Measurements from ENCODE around the gene ASAP3. TPM values are rescaled to one million over a fixed set of nuclear protein-coding genes. Genes with fewer than 3 reads are reported as not detected.

The ASAP3 gene
- total RNA-seq, 1 donor from 2014 or later = 35.9 TPM

DNA sequence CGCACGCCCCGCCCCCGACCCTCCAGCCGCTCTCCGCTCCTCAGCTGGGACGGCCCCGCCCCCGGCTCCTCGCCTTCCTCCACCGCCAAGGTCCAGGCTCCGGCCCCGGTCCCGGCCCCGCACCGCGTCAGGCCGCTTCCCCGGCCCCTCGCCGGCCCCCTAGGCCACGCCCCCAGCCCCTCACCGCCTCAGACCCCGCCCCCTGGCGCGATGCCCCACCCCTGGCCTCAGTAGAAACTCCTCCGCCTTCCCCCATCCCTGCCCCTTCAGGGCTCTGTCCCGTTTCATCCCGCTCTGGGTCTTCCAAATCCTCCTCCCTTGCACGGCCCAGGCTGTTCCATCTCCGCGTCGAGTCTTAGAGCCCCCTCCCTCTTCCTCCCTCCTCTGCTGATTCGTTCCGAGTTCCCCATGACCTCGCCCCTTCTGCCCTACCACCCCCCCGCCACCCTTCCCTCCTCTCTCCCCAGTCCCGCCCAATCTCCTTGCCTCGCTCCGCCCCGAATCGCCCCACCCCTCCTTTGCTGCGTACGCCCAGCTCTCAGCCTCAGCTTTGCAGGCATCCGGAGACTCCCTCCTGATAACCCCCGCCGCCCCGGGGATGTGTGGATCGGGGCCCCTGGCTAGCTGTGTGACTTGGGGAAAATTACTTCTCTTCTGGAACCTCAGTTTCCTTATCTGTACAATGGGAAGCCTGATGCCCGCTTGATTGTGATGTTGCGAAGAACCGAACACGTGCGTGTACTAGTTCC lies 448 bp upstream of the ASAP3 start:
- DNase-seq (peak; percentile 96), ATAC-seq (peak; percentile 94)
- no peaks in the 10 kb centered on the region for H3K9me3 ChIP-seq
- TF ChIP-seq CTCF (IDR thresholded peaks at IDR 0.05) = no peak
- peak overlapping the region; percentile 77 for H3K27ac ChIP-seq
- H3K4me1 ChIP-seq = peaks cover 12% of the 10 kb centered on the region
- H3K36me3 ChIP-seq = no peaks in the 10 kb centered on the region
- H3K27me3 ChIP-seq = no peaks in the 10 kb centered on the region
- peak overlapping the region; percentile 72 for H3K4me3 ChIP-seq
- intact Hi-C loops (cut with DNase I) = no loop called here

GRCh38 chr1:23481904-23482303 lies 2.1 kb downstream of the ASAP3 start:
- no peak overlapping the region for H3K27ac ChIP-seq
- ATAC-seq = no peak
- no peaks in the 10 kb centered on the region for H3K36me3 ChIP-seq
- H3K9me3 ChIP-seq = no peaks in the 10 kb centered on the region
- no peak for DNase-seq
- no peaks in the 10 kb centered on the region for H3K27me3 ChIP-seq
- TF ChIP-seq CTCF (IDR thresholded peaks at IDR 0.05) = no peak
- H3K4me1 ChIP-seq = peaks cover 22% of the 10 kb centered on the region
- intact Hi-C loops (cut with DNase I) = no loop called here
- no peak overlapping the region for H3K4me3 ChIP-seq

- no peak for ATAC-seq
- Histone ChIP-seq H3K27ac (no peak overlapping the region), H3K9me3 (no peaks in the 10 kb centered on the region), H3K36me3 (no peaks in the 10 kb centered on the region), H3K27me3 (no peaks in the 10 kb centered on the region), H3K4me3 (no peak overlapping the region), H3K4me1 (peaks cover 22% of the 10 kb centered on the region)
- no peak for TF ChIP-seq CTCF (IDR thresholded peaks at IDR 0.05)
- no peak for DNase-seq
- intact Hi-C loops (cut with DNase I) = no loop called here
These were observed 2.9 kb downstream of the ASAP3 start for GRCh38 chr1:23481026-23481597.

DNA sequence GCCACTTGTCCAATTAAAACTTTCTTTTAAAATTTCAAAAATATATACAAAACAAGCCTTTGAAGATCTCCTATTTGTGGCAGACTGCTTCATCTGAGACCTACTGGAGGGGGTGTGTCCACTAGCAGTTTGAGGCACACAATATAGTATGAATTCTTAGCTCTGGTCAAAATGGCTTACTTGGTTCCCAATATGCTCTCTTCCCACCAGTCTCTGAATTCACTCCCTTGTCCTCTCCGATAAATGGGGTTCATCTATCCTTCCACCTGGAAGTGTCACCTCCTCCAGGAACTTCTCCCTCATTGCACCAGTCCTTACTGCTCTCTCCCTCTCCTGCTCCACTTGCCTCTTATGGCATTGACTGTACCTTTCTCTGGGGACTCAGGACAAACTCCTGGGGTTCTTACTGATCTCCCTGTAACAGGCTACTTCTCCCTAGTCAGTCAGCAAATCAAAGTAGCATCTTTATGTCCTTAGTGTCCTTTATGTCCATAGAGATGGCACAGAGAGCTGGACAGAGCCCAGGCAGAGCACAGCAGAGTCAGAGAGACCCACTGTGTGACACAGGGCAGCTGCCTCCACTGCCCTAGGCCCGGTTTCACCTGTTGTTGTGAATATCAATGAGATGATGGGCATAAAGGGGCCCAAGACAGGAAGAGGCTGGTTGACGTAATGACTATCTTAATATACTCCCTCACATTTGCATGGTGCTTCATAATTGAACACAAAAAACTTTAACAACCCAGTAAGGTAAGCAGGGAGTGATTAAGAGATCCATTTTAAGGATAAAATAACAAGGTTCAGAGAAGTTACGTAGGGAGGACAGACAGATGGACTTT lies 3.6 kb downstream of the ASAP3 start:
- H3K36me3 ChIP-seq = no peaks in the 10 kb centered on the region
- no peak for TF ChIP-seq CTCF (IDR thresholded peaks at IDR 0.05)
- intact Hi-C loops (cut with DNase I) = no loop called here
- no peak for ATAC-seq
- H3K9me3 ChIP-seq = no peaks in the 10 kb centered on the region
- H3K4me3 ChIP-seq = no peak overlapping the region
- H3K27ac ChIP-seq = no peak overlapping the region
- DNase-seq = no peak
- no peaks in the 10 kb centered on the region for H3K27me3 ChIP-seq
- peaks cover 22% of the 10 kb centered on the region for H3K4me1 ChIP-seq

DNA sequence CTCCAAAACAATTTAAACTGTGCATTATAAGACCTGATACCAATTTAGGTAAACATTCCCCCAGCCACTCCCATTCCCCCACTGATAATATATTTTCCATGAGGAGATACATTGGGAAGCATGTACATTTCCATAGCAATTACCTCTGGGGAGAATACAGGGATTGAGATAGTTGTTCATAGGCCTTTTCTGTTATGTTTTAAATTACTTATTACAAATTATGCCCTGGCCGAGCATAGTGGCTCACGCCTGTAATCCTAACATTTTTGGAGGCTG lies 4.4 kb downstream of the ASAP3 start:
- intact Hi-C loops (cut with DNase I) = no loop called here
- Histone ChIP-seq H3K9me3 (no peaks in the 10 kb centered on the region), H3K27me3 (no peaks in the 10 kb centered on the region), H3K4me3 (no peak overlapping the region), H3K4me1 (peaks cover 26% of the 10 kb centered on the region), H3K27ac (peak overlapping the region; percentile 51), H3K36me3 (no peaks in the 10 kb centered on the region)
- no peak for DNase-seq
- ATAC-seq = no peak
- TF ChIP-seq CTCF (IDR thresholded peaks at IDR 0.05) = no peak
